Activated naive CD8-positive, alpha-beta T cell treated with anti-CD3 and anti-CD28 coated beads, Interleukin-2, amount 50 U/mL, for 16 hours (primary cell): ENCODE data around the gene COL5A2.

ENCODE experiments used
- DNase-seq: peaks from one replicate; pipeline ENCODE4 v3.0.0-alpha.2; 2020; ENCODE audit warnings: low read depth, low spot score

Gene COL5A2

GRCh38 chr2:189000221-189000620, 179.3 kb downstream of the COL5A2 start:
- no peak for DNase-seq

- no peak for DNase-seq
Observed at GRCh38 chr2:188997263-188997662, 182.3 kb downstream of the COL5A2 start.

GRCh38 chr2:188993247-188993646, 186.3 kb downstream of the COL5A2 start:
- DNase-seq = no peak

GRCh38 chr2:188986839-188987238, 192.7 kb downstream of the COL5A2 start:
- no peak for DNase-seq

- DNase-seq = no peak
Observed at GRCh38 chr2:188984680-188985079, 194.9 kb downstream of the COL5A2 start.

- no peak for DNase-seq
Observed at GRCh38 chr2:188984065-188984491, 195.5 kb downstream of the COL5A2 start.

GRCh38 chr2:188983427-188984064, 196.0 kb downstream of the COL5A2 start:
- DNase-seq = no peak
